ENCODE results near the gene CMIP.

The CMIP gene

GRCh38 chr16:81442916-81443687, 1.5 kb upstream of the CMIP start:
- Histone ChIP-seq H4K20me1 (peaks cover 17 to 22% (median 18%) of the 10 kb centered on the region in 11 experiments; a peak in 21 of 22 replicates), H3K36me3 (peaks cover 0 to 16% (median 10%) of the 10 kb centered on the region in 11 experiments; a peak in 15 of 22 replicates), H3K4me2 (peak overlapping the region; percentile 66 to 94 (median 86); a peak in 20 of 22 replicates), H3K9ac (no peak overlapping the region; a peak in 1 of 22 replicates), H3K4me1 (peaks cover 31 to 45% (median 38%) of the 10 kb centered on the region in 10 experiments), H3K27me3 (no peaks in the 10 kb centered on the region), H3K4me3 (peak overlapping the region in 1 of 10 experiments; percentile 98; a peak in 1 of 20 replicates), H3K9me3 (replicated peaks in 1 of 11) (no peaks in the 10 kb centered on the region), H3K27ac (no peak overlapping the region)
- TF ChIP-seq Cebpa-rat (IDR thresholded peaks at IDR 0.05), result no peak

GRCh38 chr16:81443688-81444447, 740 bp upstream of the CMIP start:
- no peaks in the 10 kb centered on the region for H3K9me3 ChIP-seq (replicated peaks in 1 of 11)
- peak overlapping the region; percentile 68 to 98 (median 81) for H3K9ac ChIP-seq
- TF ChIP-seq Cebpa-rat (IDR thresholded peaks at IDR 0.05), result no peak
- peak overlapping the region; percentile 66 to 94 (median 86) for H3K4me2 ChIP-seq
- H3K4me3 ChIP-seq, result peak overlapping the region; percentile 51 to 98 (median 82)
- peaks cover 25 to 30% (median 26%) of the 10 kb centered on the region in 11 experiments; a peak in 21 of 22 replicates for H4K20me1 ChIP-seq
- peaks cover 32 to 45% (median 38%) of the 10 kb centered on the region in 10 experiments for H3K4me1 ChIP-seq
- H3K27me3 ChIP-seq, result no peaks in the 10 kb centered on the region
- H3K36me3 ChIP-seq, result peaks cover 0 to 24% (median 16%) of the 10 kb centered on the region in 11 experiments; a peak in 16 of 22 replicates
- peak overlapping the region in 10 of 11 experiments; percentile 61 to 94 (median 72); a peak in 20 of 22 replicates for H3K27ac ChIP-seq

GRCh38 chr16:81445143-81445961, 744 bp downstream of the CMIP start:
- Histone ChIP-seq H3K27ac (peak overlapping the region; percentile 89 to 98 (median 93)), H3K27me3 (no peaks in the 10 kb centered on the region)

GRCh38 chr16:81445966-81446906, 1.6 kb downstream of the CMIP start:
- TF ChIP-seq Cebpa-rat (IDR thresholded peaks at IDR 0.05), result no peak
- Histone ChIP-seq H3K27ac (peak overlapping the region; percentile 89 to 98 (median 93)), H3K4me1 (peaks cover 44 to 65% (median 51%) of the 10 kb centered on the region in 10 experiments), H3K4me3 (peak overlapping the region; percentile 78 to 98 (median 88)), H3K9ac (peak overlapping the region; percentile 89 to 99 (median 94)), H3K27me3 (no peaks in the 10 kb centered on the region), H3K4me2 (peak overlapping the region; percentile 93 to 99 (median 97)), H4K20me1 (peaks cover 39 to 54% (median 49%) of the 10 kb centered on the region in 11 experiments; a peak in 21 of 22 replicates), H3K9me3 (replicated peaks in 1 of 11) (peaks cover 6 to 18% (median 17%) of the 10 kb centered on the region in 11 experiments; a peak in 20 of 22 replicates), H3K36me3 (peaks cover 0 to 48% (median 37%) of the 10 kb centered on the region in 11 experiments; a peak in 19 of 22 replicates)

More at GRCh38 chr16:81445143-81445961, 744 bp downstream of the CMIP start:
- Histone ChIP-seq H3K9ac (peak overlapping the region; percentile 89 to 99 (median 94)), H3K4me1 (peaks cover 43 to 58% (median 47%) of the 10 kb centered on the region in 10 experiments), H3K4me3 (peak overlapping the region; percentile 78 to 98 (median 88)), H4K20me1 (peaks cover 37 to 45% (median 40%) of the 10 kb centered on the region in 11 experiments; a peak in 21 of 22 replicates), H3K36me3 (peaks cover 0 to 39% (median 29%) of the 10 kb centered on the region in 11 experiments; a peak in 17 of 22 replicates), H3K9me3 (replicated peaks in 1 of 11) (peaks cover 0 to 10% (median 8%) of the 10 kb centered on the region in 11 experiments; a peak in 18 of 22 replicates), H3K4me2 (peak overlapping the region; percentile 93 to 99 (median 97))
- no peak for TF ChIP-seq Cebpa-rat (IDR thresholded peaks at IDR 0.05)

GRCh38 chr16:81446907-81447268, 2.3 kb downstream of the CMIP start:
- no peak for TF ChIP-seq Cebpa-rat (IDR thresholded peaks at IDR 0.05)
- no peaks in the 10 kb centered on the region for H3K27me3 ChIP-seq
- peaks cover 45 to 60% (median 55%) of the 10 kb centered on the region in 11 experiments; a peak in 21 of 22 replicates for H4K20me1 ChIP-seq
- peak overlapping the region; percentile 89 to 99 (median 94) for H3K9ac ChIP-seq
- peaks cover 49 to 71% (median 58%) of the 10 kb centered on the region in 10 experiments for H3K4me1 ChIP-seq
- H3K27ac ChIP-seq, result peak overlapping the region in 10 of 11 experiments; percentile 89 to 98 (median 94); a peak in 21 of 22 replicates
- peak overlapping the region; percentile 93 to 99 (median 97) for H3K4me2 ChIP-seq
- H3K9me3 ChIP-seq (replicated peaks in 1 of 11), result peaks cover 6 to 22% (median 20%) of the 10 kb centered on the region in 11 experiments; a peak in 20 of 22 replicates
- H3K4me3 ChIP-seq, result peak overlapping the region; percentile 78 to 98 (median 88)
- peaks cover 0 to 52% (median 39%) of the 10 kb centered on the region in 11 experiments; a peak in 19 of 22 replicates for H3K36me3 ChIP-seq

GRCh38 chr16:81447383-81448101, 2.9 kb downstream of the CMIP start:
- Histone ChIP-seq H3K4me3 (peak overlapping the region; percentile 78 to 98 (median 88)), H3K9ac (peak overlapping the region; percentile 89 to 99 (median 94)), H3K9me3 (replicated peaks in 1 of 11) (peaks cover 6 to 22% (median 20%) of the 10 kb centered on the region in 11 experiments; a peak in 20 of 22 replicates), H3K36me3 (peaks cover 0 to 56% (median 39%) of the 10 kb centered on the region in 11 experiments; a peak in 19 of 22 replicates), H4K20me1 (peaks cover 51 to 67% (median 61%) of the 10 kb centered on the region in 11 experiments), H3K4me1 (peaks cover 56 to 74% (median 64%) of the 10 kb centered on the region in 10 experiments), H3K27ac (peak overlapping the region in 10 of 11 experiments; percentile 89 to 98 (median 94); a peak in 20 of 22 replicates), H3K27me3 (no peaks in the 10 kb centered on the region), H3K4me2 (peak overlapping the region; percentile 93 to 99 (median 97))
- TF ChIP-seq Cebpa-rat (IDR thresholded peaks at IDR 0.05), result no peak
